H9 (cell line): Measurements from ENCODE around the gene KCNAB2. TPM values are rescaled to one million over a fixed set of nuclear protein-coding genes. Genes with fewer than 3 reads are reported as not detected.

ENCODE experiments used
- DNase-seq: peaks from one replicate; pipeline ENCODE4 v3.0.0-alpha.2; 2017
- H2AFZ ChIP-seq: one replicate; pipeline ENCODE4 v1.6.1; 2013; ENCODE audit warnings: mild to moderate bottlenecking, low read length, control low read depth, moderate library complexity
- H2AK5ac ChIP-seq: 2 replicates; pipeline ENCODE4 v1.6.1; 2013; ENCODE audit warnings: low read length, control low read depth, mixed read lengths; ENCODE audit not compliant: insufficient read length
- H2BK120ac ChIP-seq: one replicate; pipeline ENCODE4 v1.6.1; 2013; ENCODE audit warnings: low read depth, mild to moderate bottlenecking, low read length, control low read depth, inconsistent platforms; ENCODE audit not compliant: poor library complexity, severe bottlenecking
- H2BK12ac ChIP-seq: 2 replicates; pipeline ENCODE4 v1.6.1; 2013; ENCODE audit warnings: low read length, control low read depth, mixed read lengths, low read depth; ENCODE audit not compliant: insufficient read length
- H2BK15ac ChIP-seq: 2 replicates; pipeline ENCODE4 v1.6.1; 2013; ENCODE audit warnings: low read depth, low read length, control low read depth
- H2BK20ac ChIP-seq: one replicate; pipeline ENCODE4 v1.6.1; 2013; ENCODE audit warnings: low read depth, mild to moderate bottlenecking, low read length, control low read depth, inconsistent platforms; ENCODE audit not compliant: poor library complexity, severe bottlenecking
- H2BK5ac ChIP-seq: 2 replicates; pipeline ENCODE4 v1.6.1; 2013; ENCODE audit warnings: low read length, control low read depth, mixed read lengths; ENCODE audit not compliant: insufficient read length
- H3K14ac ChIP-seq: 2 replicates; pipeline ENCODE4 v1.6.1; 2013; ENCODE audit warnings: low read length, control low read depth; ENCODE audit not compliant: insufficient read depth
- H3K18ac ChIP-seq: 2 replicates; pipeline ENCODE4 v1.6.1; 2013; ENCODE audit warnings: low read depth, mild to moderate bottlenecking, mixed read lengths, low read length, control low read depth; ENCODE audit not compliant: insufficient read length
- H3K23ac ChIP-seq: 2 replicates; pipeline ENCODE4 v1.6.1; 2013; ENCODE audit warnings: low read length, control low read depth, mixed read lengths, low read depth; ENCODE audit not compliant: insufficient read length
- H3K23me2 ChIP-seq: 2 replicates; pipeline ENCODE4 v1.6.1; 2013; ENCODE audit warnings: low read depth, mild to moderate bottlenecking, mixed read lengths, low read length, control low read depth; ENCODE audit not compliant: insufficient read length, poor library complexity, severe bottlenecking
- H3K27ac ChIP-seq: 2 replicates; pipeline ENCODE4 v1.5.1; 2013; ENCODE audit warnings: low read length, control low read depth, mixed read lengths, low read depth; ENCODE audit not compliant: insufficient read length
- H3K27me3 ChIP-seq: 2 replicates; pipeline ENCODE4 v1.6.1; 2013; ENCODE audit warnings: low read length, control low read depth, inconsistent platforms; ENCODE audit not compliant: insufficient read depth
- H3K4ac ChIP-seq: 2 replicates; pipeline ENCODE4 v1.6.1; 2013; ENCODE audit warnings: low read depth, mild to moderate bottlenecking, control low read depth, inconsistent platforms, low read length, moderate library complexity
- H3K4me1 ChIP-seq: 2 replicates; pipeline ENCODE4 v1.6.1; 2013; ENCODE audit warnings: low read length, control low read depth, inconsistent platforms; ENCODE audit not compliant: insufficient read depth
- H3K4me2 ChIP-seq: 2 replicates; pipeline ENCODE4 v1.6.1; 2013; ENCODE audit warnings: low read length, control low read depth, mixed read lengths; ENCODE audit not compliant: insufficient read length, insufficient read depth
- H3K56ac ChIP-seq: 2 replicates; pipeline ENCODE4 v1.6.1; 2013; ENCODE audit warnings: low read depth, mild to moderate bottlenecking, mixed read lengths, low read length, control low read depth; ENCODE audit not compliant: insufficient read length
- H3K79me1 ChIP-seq: 2 replicates; pipeline ENCODE4 v1.6.1; 2013; ENCODE audit warnings: low read depth, mild to moderate bottlenecking, moderate library complexity, low read length, control low read depth, inconsistent platforms; ENCODE audit not compliant: insufficient read depth, poor library complexity, severe bottlenecking
- H3K79me2 ChIP-seq: 2 replicates; pipeline ENCODE4 v1.6.1; 2013; ENCODE audit warnings: low read length, control low read depth, inconsistent platforms; ENCODE audit not compliant: insufficient read depth
- H3K9ac ChIP-seq: 2 replicates; pipeline ENCODE4 v1.6.1; 2013; ENCODE audit warnings: low read length, control low read depth, mixed read lengths; ENCODE audit not compliant: insufficient read length; ENCODE audit errors: extremely low read depth
- H3K9me3 ChIP-seq: one replicate; pipeline ENCODE4 v1.6.1; 2013; ENCODE audit warnings: low read depth, low read length, inconsistent platforms; ENCODE audit not compliant: control insufficient read depth
- H3T11ph ChIP-seq: one replicate; pipeline ENCODE4 v1.6.1; 2013; ENCODE audit warnings: mild to moderate bottlenecking, low read length, control low read depth, inconsistent platforms
- H4K20me1 ChIP-seq: one replicate; pipeline ENCODE4 v1.6.1; 2013; ENCODE audit not compliant: control insufficient read depth, insufficient read length, insufficient read depth
- H4K5ac ChIP-seq: 2 replicates; pipeline ENCODE4 v1.6.1; 2013; ENCODE audit warnings: low read depth, mild to moderate bottlenecking, mixed read lengths, low read length, control low read depth; ENCODE audit not compliant: insufficient read length
- H4K8ac ChIP-seq: replicated peaks from 2 replicates; pipeline ENCODE4 v1.6.1; 2013; ENCODE audit warnings: low read length, control low read depth, mixed read lengths, low read depth; ENCODE audit not compliant: insufficient read length
- H4K91ac ChIP-seq: 2 replicates; pipeline ENCODE4 v1.6.1; 2013; ENCODE audit warnings: low read depth, mild to moderate bottlenecking, moderate library complexity, mixed read lengths, low read length, control low read depth; ENCODE audit not compliant: insufficient read length
- H3K27ac Mint-ChIP-seq, 3 experiments: 2 replicates in 2 of 3; 3 replicates in 1 of 3; pipeline ENCODE4 v1.8.0; 2020 to 2021; ENCODE audit warnings: mixed read lengths in 3 of 3, mild to moderate bottlenecking in 1 of 3, moderate library complexity in 1 of 3
- H3K27me3 Mint-ChIP-seq: 2 replicates; pipeline ENCODE4 v1.8.0; 2021; ENCODE audit warnings: low read depth, mild to moderate bottlenecking, moderate library complexity, mixed read lengths
- H3K36me3 Mint-ChIP-seq, 3 experiments: 2 replicates in 2 of 3; 3 replicates in 1 of 3; pipeline ENCODE4 v1.8.0; 2020 to 2021; ENCODE audit warnings: low read depth in 3 of 3, mixed read lengths in 3 of 3; ENCODE audit not compliant: insufficient read depth in 1 of 3
- H3K4me1 Mint-ChIP-seq, 2 experiments: 2 replicates each; pipeline ENCODE4 v1.8.0; 2020; ENCODE audit warnings: mixed read lengths in 2 of 2
- H3K4me3 Mint-ChIP-seq, 2 experiments: 2 replicates in 1 of 2; 3 replicates in 1 of 2; pipeline ENCODE4 v1.8.0; 2020 to 2021; ENCODE audit warnings: mild to moderate bottlenecking in 2 of 2, mixed read lengths in 2 of 2, moderate library complexity in 1 of 2
- H3K9me3 Mint-ChIP-seq, 2 experiments: 2 replicates in 1 of 2; 3 replicates in 1 of 2; pipeline ENCODE4 v1.8.0; 2020; ENCODE audit warnings: mild to moderate bottlenecking in 2 of 2, mixed read lengths in 2 of 2, moderate library complexity in 1 of 2
- WGBS: extraction: QIAGEN DNeasy Blood & Tissue Kit; methylation state at CpG from one replicate; pipeline ENCODE4 v1.1.7; 2013; ENCODE audit warnings: missing lambda C conversion rate, low lambda C conversion rate, mixed read lengths; ENCODE audit not compliant: insufficient read length; ENCODE audit errors: extremely low coverage; 5-methylcytosine and 5-hydroxymethylcytosine counted together
- total RNA-seq: library from RNA; stranded (reverse); gene quantifications from 2 replicates; pipeline ENCODE4 v1.2.1, GENCODE V29; 2021
- TF ChIP-seq, protein P1 (sequence below): fragments of 200-600 bp; sonication (generic); conservative IDR thresholded peaks from 3 replicates; pipeline ENCODE4 v1.8.0; 2021; ENCODE audit warnings: antibody characterized with exemption, mild to moderate bottlenecking

KCNAB2 gene
- total RNA-seq, 1 experiment from 2014 or later = 8.3 TPM

DNA sequence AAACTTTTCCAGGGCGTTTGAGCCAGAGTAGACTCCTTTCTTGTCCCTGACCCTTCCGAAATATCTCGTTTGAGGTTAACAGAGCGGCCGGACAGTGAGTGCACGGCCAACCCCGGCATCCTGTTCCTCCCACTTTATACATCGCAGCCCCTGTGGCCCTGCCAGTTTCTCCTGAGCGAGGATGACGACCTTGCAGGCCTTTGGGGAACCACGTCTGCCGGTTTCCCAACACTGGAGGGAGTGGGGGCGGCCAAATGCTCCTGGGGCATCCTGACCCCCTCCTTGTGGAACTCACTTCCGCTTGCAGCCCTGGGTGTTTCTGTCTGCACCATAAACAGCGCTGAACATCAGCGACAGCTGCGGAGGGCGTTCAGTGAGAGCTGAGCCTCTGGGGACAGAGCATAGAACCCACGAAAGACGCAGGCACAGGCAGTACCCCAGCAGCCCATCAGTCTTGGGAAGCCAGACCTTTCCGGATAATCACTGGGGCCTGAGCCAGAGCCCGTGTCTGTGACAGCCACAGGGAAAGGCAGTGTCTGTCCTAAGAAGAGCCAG lies 4.8 kb upstream of the KCNAB2 start:
- Histone ChIP-seq H4K91ac (no peak overlapping the region), H3K27me3 (no peaks in the 10 kb centered on the region), H2BK15ac (no peak overlapping the region), H3K9me3 (no peaks in the 10 kb centered on the region), H3K79me2 (no peaks in the 10 kb centered on the region), H3K4me1 (peaks cover 5% of the 10 kb centered on the region; the same call in 1 of the 2 replicates), H3K27ac (no peak overlapping the region), H3K23ac (no peak overlapping the region), H2AK5ac (no peak overlapping the region), H4K5ac (no peak overlapping the region), H4K20me1 (no peaks in the 10 kb centered on the region), H3K56ac (no peak overlapping the region), H3K23me2 (no peaks in the 10 kb centered on the region), H4K8ac (no peak overlapping the region), H2BK120ac (no peak overlapping the region), H2AFZ (no peak overlapping the region), H3K14ac (no peak overlapping the region), H2BK20ac (no peak overlapping the region), H3K9ac (no peak overlapping the region), H3K4me2 (no peak overlapping the region), H3K18ac (no peak overlapping the region), H3K79me1 (no peaks in the 10 kb centered on the region), H3K4ac (no peak overlapping the region), H2BK12ac (no peak overlapping the region), H3T11ph (no peak overlapping the region), H2BK5ac (no peak overlapping the region)
- Mint-ChIP-seq H3K9me3 (no peaks in the 10 kb centered on the region), H3K4me1 (peaks cover 5% of the 10 kb centered on the region in 2 experiments), H3K4me3 (no peak overlapping the region), H3K27ac (no peak overlapping the region), H3K36me3 (no peaks in the 10 kb centered on the region), H3K27me3 (peaks cover 6% of the 10 kb centered on the region)
- no peak for DNase-seq
- no CpG with 5 or more reads among the region's 22 CpGs for WGBS
- TF ChIP-seq, protein P1, sequence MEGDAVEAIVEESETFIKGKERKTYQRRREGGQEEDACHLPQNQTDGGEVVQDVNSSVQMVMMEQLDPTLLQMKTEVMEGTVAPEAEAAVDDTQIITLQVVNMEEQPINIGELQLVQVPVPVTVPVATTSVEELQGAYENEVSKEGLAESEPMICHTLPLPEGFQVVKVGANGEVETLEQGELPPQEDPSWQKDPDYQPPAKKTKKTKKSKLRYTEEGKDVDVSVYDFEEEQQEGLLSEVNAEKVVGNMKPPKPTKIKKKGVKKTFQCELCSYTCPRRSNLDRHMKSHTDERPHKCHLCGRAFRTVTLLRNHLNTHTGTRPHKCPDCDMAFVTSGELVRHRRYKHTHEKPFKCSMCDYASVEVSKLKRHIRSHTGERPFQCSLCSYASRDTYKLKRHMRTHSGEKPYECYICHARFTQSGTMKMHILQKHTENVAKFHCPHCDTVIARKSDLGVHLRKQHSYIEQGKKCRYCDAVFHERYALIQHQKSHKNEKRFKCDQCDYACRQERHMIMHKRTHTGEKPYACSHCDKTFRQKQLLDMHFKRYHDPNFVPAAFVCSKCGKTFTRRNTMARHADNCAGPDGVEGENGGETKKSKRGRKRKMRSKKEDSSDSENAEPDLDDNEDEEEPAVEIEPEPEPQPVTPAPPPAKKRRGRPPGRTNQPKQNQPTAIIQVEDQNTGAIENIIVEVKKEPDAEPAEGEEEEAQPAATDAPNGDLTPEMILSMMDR = no peak
